GM06990 (cell line): ENCODE data around the gene MICALL1.

Experiments
- DNase-seq: peaks from one replicate; pipeline ENCODE4 v3.0.0-alpha.2; 2011; ENCODE audit not compliant: insufficient read length; ENCODE audit errors: extremely low read depth
- H3K27me3 ChIP-seq: replicated peaks from 2 replicates; pipeline ENCODE4 v1.6.0; 2011; ENCODE audit warnings: low read length; ENCODE audit not compliant: control insufficient read depth, insufficient read depth
- H3K36me3 ChIP-seq: 2 replicates; pipeline ENCODE4 v1.5.1; 2011; ENCODE audit warnings: low read length; ENCODE audit not compliant: control insufficient read depth, insufficient read depth
- H3K4me3 ChIP-seq: replicated peaks from 2 replicates; pipeline ENCODE4 v1.5.1; 2011; ENCODE audit warnings: low read depth, mild to moderate bottlenecking, control low read depth, low read length
- CTCF ChIP-seq: IDR thresholded peaks from 2 replicates; pipeline ENCODE4 v1.5.1; 2011; ENCODE audit warnings: low read length, control low read depth, mild to moderate bottlenecking, inconsistent platforms; ENCODE audit not compliant: insufficient read depth, poor library complexity, severe bottlenecking

The MICALL1 gene

DNA sequence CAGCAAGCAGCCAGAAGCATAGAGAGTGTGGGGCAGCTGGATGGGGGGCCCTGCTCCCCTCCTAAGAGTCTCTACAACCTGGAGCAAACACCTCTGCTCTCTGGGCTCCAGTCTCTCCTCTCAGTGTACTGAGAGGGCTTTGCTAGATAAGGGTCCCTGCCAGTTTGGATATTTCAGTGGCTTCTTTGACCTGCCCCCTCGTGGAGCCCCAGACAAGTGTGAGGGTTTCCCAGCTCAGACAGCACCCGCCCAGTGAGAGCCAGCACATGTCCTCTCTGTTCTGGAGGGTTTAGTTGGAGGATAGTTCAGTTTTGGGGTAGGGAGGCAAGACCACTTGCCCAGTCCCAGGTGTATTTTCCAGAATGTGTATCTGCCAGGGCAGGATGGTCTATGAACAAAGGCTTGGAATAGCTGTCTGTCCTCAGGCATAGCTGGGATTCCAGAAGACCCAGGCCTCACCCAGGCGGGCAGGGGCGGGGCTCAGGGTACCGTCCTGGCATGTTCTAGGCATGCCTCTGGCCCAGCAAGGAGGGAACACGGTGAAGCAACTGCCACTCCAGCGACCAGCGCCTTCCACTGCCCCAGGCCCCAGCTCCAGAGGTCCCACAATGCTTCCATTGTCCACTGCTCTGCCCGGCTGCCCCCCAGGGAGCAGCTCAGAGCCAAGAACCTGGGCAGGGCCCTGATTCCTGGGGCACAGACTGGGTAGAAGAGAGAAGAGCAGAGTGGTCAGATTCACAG is 7.5 kb upstream of the MICALL1 start:
- Histone ChIP-seq H3K27me3 (no peaks in the 10 kb centered on the region), H3K36me3 (no peaks in the 10 kb centered on the region; the same call in 1 of the 2 replicates), H3K4me3 (no peak overlapping the region)
- no peak for DNase-seq
- TF ChIP-seq CTCF: no peak

DNA sequence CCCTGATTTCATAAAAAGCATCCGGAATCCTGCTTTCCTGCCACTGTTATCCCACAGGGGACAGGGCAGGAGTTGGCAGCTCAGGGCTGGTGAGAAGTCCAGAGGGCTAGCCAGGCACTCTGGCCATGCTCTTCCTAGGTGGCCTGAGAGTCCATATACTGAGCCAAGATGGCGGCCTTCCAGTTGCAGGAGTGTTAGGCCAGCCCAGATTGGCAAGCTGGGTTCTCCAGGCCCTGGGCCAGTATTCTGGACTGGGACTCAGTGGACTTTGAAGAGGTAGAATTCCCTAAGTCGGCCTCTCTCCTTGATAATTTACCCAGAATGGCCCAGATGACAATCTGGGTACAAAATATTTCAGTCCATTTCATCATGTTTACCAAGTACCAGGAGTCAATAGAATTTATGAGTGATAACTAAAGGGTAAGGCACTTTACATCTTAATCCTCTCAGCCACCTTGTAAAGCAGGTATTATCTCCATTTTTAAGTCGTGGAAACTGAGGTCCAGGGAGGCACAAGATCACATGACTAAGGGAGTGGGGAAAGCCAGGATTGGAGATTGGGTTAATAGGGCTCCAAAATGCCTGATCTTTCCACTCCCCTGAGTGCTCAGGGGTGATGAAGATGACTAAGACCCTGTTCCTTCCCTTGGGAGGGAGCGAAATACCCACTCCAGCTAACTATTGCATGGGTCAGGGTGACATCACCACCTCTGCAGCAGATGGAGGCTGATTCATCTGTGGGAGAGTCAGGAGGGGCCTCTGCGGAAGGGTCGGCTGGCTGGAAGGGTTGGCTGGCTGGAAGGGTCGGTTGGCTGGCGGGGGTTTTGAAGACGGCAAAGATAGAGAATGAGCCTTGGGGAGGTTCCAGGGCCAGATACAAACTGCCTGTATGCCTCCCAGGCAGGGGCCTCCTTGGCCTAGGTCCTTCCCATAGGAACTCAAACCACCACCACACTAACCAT is 1.2 kb upstream of the MICALL1 start:
- DNase-seq: no peak
- Histone ChIP-seq H3K4me3 (no peak overlapping the region), H3K36me3 (no peaks in the 10 kb centered on the region), H3K27me3 (no peaks in the 10 kb centered on the region)
- TF ChIP-seq CTCF: no peak

DNA sequence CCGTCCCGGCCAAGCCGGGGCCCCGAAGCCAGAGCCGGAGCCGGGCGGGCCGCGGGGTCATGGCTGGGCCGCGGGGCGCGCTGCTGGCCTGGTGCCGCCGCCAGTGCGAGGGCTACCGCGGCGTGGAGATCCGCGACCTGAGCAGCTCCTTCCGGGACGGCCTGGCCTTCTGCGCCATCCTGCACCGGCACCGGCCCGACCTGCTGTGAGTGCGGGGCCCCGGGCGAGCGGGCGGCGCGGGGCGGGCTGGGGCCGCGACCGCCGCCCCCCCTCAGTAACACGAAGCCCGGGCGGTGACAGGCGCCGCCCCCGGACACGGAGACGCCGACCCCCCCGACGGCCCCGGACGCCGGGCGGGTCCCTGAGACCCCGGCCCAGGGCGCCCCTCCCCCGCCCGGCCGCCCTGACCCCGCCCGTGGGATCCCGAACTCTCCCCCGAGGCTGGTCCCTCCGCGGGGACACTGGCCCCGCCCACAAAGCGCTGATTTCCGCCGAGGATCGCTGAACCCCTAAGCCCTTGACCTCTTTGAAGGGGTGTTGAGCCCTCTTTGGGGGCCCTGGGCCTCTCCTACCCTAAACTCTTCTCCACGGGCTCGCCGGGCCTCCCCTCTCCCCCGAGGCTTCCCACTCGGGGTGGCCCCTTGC is 389 bp downstream of the MICALL1 start:
- TF ChIP-seq CTCF: no peak
- Histone ChIP-seq H3K4me3 (peak overlapping the region; percentile 68), H3K36me3 (no peaks in the 10 kb centered on the region), H3K27me3 (no peaks in the 10 kb centered on the region)
- DNase-seq: peak; percentile 52

- DNase-seq: no peak
- H3K4me3 ChIP-seq: peak overlapping the region; percentile 68
- no peak for TF ChIP-seq CTCF
These were observed 1.2 kb downstream of the MICALL1 start for GRCh38 chr22:37907036-37907954.

DNA sequence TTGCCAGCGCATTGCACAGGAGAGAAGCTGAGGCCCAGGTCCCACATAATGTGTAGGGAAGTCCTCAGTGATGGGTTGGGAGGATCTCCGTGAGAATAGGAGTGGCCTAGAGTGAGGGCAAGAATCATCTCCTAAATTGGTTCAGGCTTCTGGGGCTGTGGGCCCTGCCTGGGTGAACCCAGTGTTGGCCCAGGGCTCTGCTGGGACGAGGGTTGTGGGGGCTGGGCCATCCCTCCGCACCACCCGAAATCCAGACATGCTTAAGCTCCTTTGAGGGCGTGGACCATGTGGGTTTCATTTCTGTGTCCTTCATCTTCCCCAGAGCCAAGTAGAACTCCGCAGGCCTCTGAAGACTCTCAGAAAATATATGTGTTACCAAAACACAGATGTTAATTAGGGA is 3.7 kb downstream of the MICALL1 start:
- no peak for TF ChIP-seq CTCF
- DNase-seq: no peak
- no peaks in the 10 kb centered on the region for H3K27me3 ChIP-seq

More at GRCh38 chr22:37907036-37907954, 1.2 kb downstream of the MICALL1 start:
- Histone ChIP-seq H3K36me3 (peaks cover 4% of the 10 kb centered on the region), H3K27me3 (no peaks in the 10 kb centered on the region)

More for the DNA sequence above, 3.7 kb downstream of the MICALL1 start:
- Histone ChIP-seq H3K36me3 (peaks cover 8% of the 10 kb centered on the region), H3K4me3 (no peak overlapping the region)
